Measurements from ENCODE around the gene TP73. TPM values are rescaled to one million over a fixed set of nuclear protein-coding genes. Genes with fewer than 3 reads are reported as not detected.

Gene TP73
- total RNA-seq, 1 experiment from 2014 or later = 2.0 TPM

- DNase-seq (ENCODE audit: low spot score) = no peak
Observed at GRCh38 chr1:3777078-3777547, 124.8 kb downstream of the TP73 start.

DNA sequence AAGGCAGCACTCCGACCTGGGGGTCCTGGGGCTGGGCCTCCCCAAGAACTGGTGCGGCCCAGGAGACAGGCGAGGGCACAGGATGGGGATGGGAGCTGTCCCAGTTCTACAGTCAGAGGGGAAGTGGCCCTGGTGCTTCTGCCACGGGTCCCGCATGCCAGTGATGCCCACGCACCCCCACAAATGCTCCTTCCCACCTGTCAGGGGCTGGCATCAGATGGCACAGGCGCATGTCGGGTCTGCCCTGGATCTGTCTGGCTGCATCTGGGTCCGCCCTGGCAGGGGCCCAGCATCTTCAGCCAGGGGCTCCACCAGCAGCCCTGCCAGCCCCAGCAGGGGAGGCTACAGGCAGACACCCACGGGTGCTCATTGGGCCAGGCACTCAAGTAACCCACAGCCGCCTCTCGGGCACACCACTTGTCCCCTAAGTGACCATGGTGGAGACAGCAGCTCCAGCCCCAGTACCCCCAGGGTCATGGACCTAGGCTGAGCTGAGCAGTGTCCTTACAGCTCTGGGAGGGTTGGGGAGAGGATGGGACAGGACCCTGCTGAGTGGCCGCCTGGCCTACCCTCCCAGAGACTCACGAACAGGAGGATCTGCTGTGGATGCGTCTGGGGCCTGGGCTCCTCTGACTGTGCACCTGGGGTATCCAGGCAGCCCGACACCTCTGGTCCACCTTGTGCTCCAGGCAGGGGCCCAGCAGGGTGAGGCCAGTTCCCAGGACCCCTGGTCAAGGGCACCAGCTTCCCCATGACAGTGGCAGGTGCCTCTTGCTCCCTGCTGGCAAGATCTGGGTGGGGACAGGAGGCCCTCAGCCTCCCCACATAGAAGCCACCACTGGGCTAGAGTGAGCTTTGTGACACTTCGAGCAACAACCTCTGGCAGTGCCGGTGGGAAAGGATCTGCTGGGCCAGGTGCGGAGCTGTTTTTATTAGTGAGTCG is 125.6 kb downstream of the TP73 start:
- no peak for DNase-seq (ENCODE audit: low spot score)

DNA sequence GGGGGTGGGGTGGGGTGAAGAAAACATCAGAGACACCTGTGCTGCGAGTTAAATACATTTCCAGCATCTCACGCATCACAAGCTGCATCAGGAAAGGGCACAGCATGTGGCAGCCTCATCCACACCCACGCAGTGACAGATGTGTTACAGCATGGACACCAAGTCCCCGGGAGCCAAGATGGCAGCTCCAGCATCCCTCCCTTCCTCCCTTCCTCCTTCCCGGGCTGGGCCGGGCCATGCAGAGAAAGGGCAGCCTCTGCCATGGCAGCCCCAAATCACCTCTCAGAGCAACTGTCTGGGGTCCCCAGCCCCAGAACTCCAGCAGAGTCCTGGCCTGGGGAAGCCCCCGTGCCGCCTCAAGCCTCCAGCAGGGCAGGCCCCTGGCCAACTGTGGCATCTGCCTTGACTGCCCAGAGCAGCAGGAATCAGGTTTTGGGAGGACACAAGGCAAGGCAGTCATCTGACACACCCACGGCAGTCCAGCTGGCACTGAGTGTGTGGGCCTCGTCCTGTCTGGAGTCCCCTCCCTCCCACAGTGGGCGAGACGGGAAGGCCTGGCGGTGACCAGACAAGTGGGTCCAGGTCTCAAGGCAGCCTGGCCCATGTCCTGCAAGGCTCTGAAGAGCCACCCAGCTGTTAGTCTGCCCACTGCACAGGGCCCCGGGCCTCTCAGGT is 126.4 kb downstream of the TP73 start:
- DNase-seq (ENCODE audit: low spot score) = no peak

DNA sequence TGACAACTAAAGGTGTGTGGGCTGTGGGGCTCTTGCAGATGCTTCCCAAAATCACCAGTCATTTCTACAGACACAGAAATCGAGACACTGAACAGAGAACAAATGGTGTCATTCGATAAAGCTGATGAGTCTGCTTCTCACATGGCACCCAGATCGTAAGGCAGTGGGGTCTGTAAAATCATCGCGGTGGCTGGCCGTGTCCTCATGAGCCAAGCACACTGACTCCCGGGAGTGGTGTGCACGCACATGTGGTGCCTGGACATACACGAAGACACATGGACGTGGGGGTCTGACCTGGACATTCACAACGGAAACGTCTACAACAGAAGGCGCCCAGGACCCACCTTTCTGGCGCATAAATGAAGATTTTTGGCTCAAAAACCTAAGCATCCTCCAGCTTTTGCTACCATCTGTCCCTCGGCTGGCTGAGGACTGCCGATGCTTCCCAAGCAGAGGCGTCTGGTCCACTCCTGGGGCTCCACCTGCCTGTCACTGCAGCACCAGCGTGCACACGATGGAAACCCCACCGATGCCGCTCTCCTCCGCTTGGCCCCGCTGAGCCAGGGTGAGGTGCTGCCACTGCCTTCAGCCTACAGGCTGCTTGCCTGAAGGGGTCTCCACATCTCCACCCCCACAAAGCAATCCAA is 127.1 kb downstream of the TP73 start:
- no peak for DNase-seq (ENCODE audit: low spot score)

GRCh38 chr1:3779912-3780416 is 127.6 kb downstream of the TP73 start:
- no peak for DNase-seq (ENCODE audit: low spot score)

DNA sequence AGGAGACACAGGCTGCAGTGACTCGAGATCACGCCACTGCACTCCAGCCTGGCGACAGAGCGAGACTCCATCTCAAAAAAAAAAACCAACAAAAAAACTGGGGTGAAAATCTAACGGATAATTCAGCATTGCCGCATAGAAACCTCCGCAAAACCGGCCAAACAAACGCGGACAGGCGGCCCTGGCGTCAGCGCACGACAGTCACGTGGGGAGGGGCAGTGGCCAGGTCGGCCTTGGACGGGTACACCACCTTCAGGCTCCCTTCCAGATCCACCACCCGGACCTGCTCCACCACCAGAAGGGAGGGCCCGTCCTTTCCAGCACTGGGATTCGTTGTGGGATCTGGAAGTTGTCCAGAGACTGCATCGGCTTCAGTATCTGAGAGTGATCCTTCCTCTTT is 128.6 kb downstream of the TP73 start:
- no peak for DNase-seq (ENCODE audit: low spot score)

- DNase-seq (ENCODE audit: low spot score) = no peak
Observed at GRCh38 chr1:3783651-3784474, 131.5 kb downstream of the TP73 start.

DNA sequence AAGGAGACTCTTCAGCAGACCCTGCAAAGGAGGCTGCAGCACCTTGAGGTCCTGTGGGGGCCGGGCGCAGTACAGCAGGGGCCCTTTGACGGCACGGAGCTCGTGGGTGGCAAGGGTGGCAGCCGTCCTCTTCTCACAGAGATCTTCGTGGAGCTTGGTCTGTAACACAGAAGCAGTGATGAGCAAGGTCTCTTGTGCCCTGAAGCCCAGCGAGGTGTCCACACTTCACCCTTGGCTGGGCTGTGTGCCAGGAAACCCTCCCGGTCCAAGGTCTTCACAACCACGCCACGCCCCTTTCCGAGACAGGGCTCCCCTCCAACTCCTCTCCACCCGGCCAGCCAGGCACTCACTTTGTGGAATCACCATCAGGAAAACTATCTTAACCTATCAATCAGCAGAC is 132.7 kb downstream of the TP73 start:
- no peak for DNase-seq (ENCODE audit: low spot score)

GRCh38 chr1:3785456-3786157 is 133.3 kb downstream of the TP73 start:
- DNase-seq (ENCODE audit: low spot score) = no peak

Other genes with a start within 250 kb of the TP73 start
- gene ARHGEF16, start 197.9 kb upstream of the TP73 start, total RNA-seq (2014; rRNA removed; shearing (Covaris generic)) = 0.58 and 0.97 TPM in 2 replicates
- gene MEGF6, start 41.0 kb upstream of the TP73 start, total RNA-seq (2014; rRNA removed; shearing (Covaris generic)) = 0.58 and 1.1 TPM in 2 replicates
- 10.9 and 11.7 TPM in 2 replicates for gene TPRG1L, start 27.5 kb upstream of the TP73 start, total RNA-seq (2014; rRNA removed; shearing (Covaris generic))
- gene WRAP73, start 2.4 kb upstream of the TP73 start, total RNA-seq (2014; rRNA removed; shearing (Covaris generic)) = 23.8 and 29.5 TPM in 2 replicates
- not detected in 2 replicates for gene CCDC27, start 99.9 kb downstream of the TP73 start, total RNA-seq (2014; rRNA removed; shearing (Covaris generic))
- not detected in 2 replicates for gene SMIM1, start 120.2 kb downstream of the TP73 start, total RNA-seq (2014; rRNA removed; shearing (Covaris generic))
- gene LRRC47, start 144.0 kb downstream of the TP73 start, total RNA-seq (2014; rRNA removed; shearing (Covaris generic)) = 17.3 and 20.9 TPM in 2 replicates
- 13.1 and 23.5 TPM in 2 replicates for gene CEP104, start 204.7 kb downstream of the TP73 start, total RNA-seq (2014; rRNA removed; shearing (Covaris generic))
- 5.8 and 7.7 TPM in 2 replicates for gene DFFB, start 205.0 kb downstream of the TP73 start, total RNA-seq (2014; rRNA removed; shearing (Covaris generic))
- 46.3 and 49.3 TPM in 2 replicates for gene C1orf174, start 247.8 kb downstream of the TP73 start, total RNA-seq (2014; rRNA removed; shearing (Covaris generic))

All from H4 (cell line).